COR-L47 (cell line): ENCODE measurements around the gene CCNE1.
"Not testable (repeated sequence)": the region's sequence is repeated elsewhere in the genome, so short reads cannot be mapped to it uniquely, and the experiment has no call there.

ENCODE experiments used
- DNase-seq: peaks from one replicate; lab custom pipeline; 2025; lab: John Stamatoyannopoulos, UW

CCNE1 gene

DNA sequence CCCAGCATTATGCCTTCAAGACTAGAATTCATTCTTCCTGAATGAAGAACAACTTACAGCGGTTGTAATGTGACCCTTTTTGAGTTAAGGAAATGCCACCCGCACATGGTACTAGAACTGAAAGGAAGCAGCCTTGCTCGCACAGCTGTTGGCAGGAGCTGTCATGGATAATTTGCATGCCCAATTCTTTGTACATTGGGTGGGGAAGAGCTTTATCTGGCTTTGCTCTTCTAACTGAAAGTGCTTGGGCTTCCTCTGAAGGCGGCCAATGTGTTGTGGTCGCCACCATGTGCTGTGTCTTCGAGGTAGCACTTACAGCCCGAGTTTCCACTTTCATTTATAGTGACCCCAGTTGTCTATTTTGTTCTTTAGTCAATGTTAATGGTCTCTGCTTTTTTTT, 3.4 kb downstream of the CCNE1 start:
- DNase-seq, result no peak

DNA sequence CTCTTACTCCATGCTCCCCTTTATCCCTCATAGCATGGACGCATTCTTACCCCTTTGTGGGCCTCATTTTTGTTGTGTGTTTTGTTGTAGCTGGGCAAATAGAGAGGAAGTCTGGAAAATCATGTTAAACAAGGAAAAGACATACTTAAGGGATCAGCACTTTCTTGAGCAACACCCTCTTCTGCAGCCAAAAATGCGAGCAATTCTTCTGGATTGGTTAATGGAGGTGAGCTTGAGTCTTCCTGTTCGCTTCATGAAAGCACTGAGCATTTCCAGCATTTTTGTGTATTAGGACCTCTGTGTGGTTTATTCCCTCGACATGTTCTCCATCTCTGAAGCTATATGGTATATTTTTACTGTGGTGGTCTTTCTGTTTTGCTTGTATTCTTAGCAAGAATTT, 5.5 kb downstream of the CCNE1 start:
- no peak for DNase-seq

DNA sequence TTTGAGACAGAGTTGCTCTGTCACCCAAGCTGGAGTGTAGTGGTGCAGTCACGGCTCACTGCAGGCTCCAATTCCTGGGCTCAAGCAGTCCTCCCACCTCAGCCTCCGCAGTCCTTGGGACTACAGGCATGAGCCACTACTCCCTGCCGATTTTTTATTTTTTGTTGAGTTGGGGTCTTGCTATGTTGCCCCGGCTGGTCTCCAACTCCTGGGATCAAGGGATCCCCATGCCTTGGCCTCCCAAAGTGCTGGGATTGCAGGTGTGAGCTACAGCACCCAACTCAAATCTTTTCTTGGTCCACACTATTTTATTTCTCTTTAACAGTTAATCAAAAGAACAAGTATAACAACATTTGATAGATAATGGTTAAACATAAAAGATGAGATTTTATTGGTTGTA, 7.5 kb downstream of the CCNE1 start:
- DNase-seq, result no peak

DNA sequence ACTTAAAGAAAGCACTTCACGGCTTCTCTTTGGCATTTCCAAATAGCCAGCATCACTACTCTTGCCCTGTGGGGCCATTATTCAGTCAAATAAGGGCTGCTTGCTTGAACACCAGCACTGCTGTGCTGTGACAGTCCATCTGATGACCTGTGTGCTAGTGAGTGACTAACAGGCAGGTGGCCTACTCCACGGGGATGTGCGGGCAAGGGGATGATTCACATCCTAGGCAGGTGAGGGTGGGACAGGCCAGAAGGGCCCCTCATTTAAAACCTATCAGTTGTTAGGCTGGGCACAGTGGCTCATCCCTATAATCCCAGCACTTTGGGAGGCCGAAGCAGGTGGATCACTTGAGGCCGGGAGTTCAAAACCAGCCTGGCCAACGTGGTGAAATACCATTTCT, 8.2 kb downstream of the CCNE1 start:
- DNase-seq, result no peak

DNA sequence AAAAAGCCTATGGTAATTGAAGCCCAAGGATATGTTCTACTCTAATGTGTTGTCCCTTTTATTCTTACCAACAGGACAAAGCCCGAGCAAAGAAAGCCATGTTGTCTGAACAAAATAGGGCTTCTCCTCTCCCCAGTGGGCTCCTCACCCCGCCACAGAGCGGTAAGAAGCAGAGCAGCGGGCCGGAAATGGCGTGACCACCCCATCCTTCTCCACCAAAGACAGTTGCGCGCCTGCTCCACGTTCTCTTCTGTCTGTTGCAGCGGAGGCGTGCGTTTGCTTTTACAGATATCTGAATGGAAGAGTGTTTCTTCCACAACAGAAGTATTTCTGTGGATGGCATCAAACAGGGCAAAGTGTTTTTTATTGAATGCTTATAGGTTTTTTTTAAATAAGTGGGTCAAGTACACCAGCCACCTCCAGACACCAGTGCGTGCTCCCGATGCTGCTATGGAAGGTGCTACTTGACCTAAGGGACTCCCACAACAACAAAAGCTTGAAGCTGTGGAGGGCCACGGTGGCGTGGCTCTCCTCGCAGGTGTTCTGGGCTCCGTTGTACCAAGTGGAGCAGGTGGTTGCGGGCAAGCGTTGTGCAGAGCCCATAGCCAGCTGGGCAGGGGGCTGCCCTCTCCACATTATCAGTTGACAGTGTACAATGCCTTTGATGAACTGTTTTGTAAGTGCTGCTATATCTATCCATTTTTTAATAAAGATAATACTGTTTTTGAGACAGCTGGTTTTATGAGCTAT, 12.0 kb downstream of the CCNE1 start:
- no peak for DNase-seq

DNA sequence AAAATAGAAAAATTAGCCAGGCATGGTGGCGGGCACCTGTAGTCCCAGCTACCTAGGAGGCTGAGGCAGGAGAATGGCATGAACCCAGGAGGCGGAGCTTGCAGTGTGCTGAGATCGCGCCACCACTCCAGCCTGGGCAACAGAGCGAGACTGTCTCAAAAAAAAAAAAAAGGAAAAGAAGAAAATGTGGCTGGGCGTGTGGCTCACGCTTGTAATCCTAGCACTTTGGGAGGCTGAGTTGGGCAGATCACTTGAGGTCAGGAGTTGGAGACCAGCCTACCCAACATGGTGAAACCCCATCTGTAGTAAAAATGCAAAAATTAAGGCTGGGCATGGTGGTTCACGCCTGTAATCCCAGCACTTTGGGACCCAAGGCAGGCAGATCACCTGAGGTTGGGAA, 13.5 kb downstream of the CCNE1 start:
- not testable (repeated sequence) for DNase-seq

DNA sequence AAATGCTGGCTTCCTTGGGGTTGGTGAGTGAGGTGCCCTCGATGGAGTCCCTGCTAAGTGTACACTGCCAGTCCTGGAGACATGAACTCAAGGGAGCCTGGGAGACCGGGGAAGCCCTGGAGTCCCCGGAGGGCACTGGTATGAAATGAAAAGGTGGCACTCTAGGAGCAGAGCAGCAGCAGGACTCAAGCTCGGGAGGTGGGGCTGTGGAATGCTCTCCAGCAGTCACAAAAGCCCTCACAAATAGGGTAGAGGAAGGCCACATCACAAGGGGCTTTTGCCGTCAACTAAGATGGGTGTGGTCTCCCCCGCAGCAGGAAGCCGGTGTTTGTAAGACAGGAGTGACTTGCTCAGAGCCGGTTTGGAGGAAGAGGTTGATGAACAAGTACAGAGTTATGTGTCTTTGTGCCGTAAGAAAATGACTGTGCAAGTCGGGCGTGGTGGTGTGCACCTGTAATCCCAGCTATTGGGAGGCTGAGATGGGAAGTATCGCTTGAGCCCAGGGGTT, 19.3 kb downstream of the CCNE1 start:
- no peak for DNase-seq

DNA sequence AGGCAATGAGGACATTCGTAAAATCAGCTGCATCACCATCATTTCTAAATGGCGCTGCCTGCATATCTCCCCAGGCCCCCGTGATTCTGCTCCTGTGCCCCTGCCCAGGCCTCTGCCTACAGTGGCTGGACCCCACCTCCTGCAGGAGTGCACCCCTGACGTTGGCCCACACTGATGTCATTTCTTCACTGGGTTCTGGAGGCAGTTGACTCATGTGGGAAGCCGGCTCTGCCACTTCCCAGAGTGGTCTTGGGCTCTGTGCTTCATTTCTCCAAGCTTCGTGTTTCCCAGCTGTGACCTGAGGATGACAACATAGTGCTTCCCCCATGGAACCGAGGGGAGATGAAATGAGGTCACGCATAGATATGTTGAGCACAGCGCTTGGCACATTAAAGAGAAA, 19.9 kb downstream of the CCNE1 start:
- DNase-seq, result no peak

DNA sequence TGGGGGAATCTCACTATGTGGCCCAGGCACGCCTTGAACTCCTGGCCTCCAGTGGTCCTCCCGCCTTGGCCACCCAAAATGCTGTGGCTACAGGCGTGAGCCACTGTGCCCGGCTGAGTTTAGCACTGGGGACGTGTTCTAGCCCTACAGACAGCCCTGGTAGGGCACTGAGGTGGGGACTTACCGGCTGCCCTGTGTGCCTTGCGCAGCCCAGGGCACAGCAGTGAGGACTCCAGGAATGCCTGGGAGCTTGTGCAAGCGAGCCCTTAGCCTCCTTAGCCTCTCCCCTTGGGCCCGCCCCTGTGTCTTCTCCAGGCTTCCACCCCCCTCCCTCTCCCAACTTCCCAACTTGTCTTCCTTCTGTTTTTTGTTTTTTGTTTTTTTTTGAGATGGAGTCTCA, 21.0 kb downstream of the CCNE1 start:
- no peak for DNase-seq

DNA sequence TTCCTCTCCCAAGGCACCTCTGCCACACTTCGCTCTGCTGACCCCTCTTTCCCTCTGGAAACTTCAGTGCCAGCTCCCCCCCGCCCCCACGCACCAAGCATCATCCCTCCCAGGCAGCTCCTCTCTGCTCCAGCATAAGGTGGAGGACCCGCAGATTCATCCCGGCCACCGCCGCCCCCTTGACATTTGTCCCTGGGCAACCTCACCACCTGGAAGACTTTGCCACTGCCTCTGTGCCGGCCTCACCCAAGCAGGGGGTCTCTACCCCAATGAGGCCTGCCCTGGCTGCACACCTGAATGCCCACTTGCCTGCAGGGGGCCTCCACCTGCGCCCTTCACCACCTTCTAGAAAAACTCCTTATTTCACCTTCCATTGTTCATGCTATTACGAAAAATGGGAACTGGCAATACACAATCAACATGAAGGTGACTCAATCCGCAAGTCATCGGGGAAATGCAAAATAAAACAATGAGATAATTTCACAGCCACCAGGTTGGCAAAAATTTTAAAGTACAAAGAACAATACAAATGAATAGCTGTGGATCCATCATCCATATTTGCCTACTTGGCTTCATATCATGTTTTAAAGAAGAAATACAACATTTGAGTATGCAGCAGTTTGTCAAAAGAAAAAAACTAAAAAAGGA, 21.9 kb downstream of the CCNE1 start:
- DNase-seq, result no peak

DNA sequence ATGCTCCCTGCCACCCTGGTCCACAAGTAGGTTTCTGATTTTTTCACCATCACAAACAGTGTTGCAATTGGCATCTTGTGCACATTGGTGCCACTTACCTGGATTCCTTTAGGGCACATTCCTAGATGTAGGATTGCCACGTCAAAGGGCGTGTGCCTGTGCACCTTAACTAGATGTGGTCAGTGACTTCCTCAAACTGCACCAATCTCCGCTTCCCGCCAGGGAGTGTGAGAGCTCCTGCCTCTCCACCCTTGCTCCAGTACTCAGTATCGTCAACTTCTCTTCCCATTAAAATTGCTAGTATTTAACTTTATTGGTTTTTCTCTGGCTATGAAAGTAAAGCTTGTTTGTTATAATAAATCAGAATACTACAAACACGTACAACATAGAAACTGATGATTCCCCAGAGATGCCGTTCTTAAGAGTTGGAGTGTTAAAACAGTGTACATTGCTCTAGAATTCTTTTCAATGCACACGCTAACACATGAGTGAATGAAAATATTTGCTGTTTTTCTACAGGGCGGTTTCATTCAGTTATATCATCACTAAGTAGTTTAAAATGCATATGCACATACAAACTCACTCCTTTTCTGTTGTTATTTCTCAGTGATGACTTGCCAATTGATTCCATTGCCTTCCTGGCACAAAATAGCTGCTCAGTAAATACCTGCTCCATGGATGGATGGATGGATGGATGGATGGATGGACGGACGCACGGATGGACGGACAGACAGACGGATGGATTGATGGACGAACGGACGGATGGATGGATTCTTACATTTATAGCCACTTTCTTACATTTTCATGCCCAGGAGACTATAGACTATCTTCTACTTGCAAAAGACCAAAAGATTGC, 23.4 kb downstream of the CCNE1 start:
- no peak for DNase-seq

DNA sequence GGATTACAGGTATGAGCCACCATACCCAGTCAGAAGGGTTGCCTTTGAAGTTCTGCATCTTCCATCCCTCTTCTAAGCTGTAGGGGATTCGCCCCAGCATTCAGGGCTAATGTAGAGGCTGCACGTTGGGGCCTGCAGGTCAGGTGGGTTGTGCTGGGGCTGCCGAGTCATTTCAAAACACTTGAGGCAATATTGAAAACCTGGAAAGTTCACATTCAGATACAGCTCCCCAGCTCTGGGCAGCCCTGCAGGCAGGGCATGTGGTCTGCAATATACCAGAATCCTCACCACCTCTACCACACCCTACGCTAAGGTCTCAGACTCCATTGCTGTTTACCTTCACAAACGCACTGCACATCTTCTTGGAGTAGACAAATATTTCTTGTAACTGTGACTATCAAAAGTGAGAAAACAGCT, 24.6 kb downstream of the CCNE1 start:
- DNase-seq, result no peak

DNA sequence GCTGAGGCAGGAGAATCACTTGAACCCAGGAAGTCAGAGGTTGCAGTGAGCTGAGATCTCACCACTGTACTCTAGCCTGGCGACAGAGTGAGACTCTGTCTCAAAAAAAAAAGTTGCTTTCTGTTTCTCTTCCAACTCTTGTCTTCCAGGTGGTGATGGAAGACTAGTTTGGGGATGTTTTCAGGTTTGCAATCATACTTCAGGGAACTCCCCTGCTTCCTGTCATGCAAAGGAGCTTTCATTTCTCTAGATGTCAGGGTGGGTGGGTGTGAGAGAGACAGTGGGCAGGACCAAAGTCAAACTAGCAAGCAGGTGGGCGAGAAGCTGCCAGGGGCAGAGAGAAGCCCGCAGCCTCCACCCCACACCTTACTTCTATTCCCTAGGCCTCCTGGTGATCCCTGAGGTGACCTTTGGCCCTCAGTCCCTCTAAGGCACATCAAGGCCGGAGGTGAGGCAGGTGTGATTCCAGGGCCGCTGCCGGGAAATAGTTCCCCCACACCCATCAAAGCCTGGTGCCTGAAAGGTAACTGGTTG, 25.7 kb downstream of the CCNE1 start:
- DNase-seq, result no peak

DNA sequence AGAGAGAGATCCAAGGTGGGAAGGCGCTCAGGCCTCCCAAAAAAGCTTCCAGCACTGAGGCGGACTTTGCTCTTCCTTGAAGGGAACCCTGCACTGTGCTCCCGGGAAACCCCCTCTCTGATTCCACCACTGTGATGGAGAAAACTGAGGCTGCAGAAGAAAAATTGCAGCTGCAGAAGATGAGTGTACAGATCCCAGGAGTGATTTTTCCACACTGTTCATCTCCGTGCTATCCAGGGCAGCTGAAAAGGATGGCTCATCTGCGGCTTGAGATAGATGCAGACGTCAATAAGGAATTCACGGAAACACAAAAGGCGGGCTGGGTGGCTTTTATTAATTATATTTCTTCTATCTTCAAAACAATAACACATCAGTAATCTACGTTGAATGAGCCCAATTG, 26.2 kb downstream of the CCNE1 start:
- no peak for DNase-seq

DNA sequence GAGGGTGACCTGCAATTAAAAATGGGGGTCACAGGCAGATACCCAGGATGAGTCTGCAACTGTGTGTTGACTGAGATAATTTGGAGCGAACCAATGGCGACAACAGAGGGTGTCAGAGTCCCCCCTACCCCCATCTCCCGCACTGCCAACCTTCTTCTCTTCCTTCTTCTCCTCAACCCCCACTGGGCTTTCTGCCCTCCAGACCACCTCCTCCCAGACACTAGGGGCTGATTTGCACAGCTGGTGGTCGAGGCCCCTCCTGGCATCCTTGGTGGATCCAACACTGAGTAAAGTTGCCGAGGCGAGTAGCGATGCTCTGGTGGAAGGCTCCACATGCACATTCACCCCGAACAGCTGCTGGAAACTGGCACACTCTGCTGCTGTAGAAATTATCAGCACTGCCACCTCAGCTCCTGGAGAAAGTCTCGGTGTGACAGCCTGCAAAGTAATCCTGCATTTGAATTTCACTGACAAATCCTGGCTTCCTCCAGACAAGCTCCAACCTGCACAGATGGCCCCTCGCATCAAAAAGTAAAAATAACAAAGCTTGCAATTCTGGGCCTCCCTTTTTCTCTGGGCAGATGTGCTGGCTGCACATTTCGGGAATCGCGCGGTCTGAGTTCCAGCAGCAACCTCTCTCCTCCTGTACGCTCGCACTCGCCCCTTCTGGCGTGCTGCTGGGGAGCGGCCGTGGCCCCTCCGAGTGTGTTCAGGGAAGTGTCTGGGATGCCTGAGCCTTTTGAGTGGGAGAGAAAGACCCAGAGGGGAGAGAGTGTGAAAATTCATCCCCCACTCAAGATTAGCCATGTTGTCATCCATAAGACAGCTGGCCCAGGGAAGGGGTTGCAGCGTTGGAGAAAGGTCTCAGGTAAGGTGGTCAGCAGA, 28.5 kb downstream of the CCNE1 start:
- no peak for DNase-seq

DNA sequence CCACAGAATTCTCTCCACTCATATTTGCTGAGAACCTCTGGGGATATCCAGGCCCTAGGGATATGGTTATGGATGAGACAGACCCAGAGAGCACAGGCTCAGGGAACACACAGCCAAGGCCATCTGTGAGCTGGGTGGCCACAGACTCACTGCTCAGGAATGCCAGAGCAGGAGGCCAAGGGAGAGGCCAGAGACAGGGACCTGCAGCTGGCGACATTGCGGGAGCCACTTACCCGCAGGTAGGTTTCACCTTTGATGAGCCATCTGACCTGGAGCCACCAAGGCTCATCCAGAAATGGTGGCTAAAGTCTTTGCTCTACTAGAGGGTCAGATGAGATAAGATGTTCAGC, 29.4 kb downstream of the CCNE1 start:
- DNase-seq, result no peak

DNA sequence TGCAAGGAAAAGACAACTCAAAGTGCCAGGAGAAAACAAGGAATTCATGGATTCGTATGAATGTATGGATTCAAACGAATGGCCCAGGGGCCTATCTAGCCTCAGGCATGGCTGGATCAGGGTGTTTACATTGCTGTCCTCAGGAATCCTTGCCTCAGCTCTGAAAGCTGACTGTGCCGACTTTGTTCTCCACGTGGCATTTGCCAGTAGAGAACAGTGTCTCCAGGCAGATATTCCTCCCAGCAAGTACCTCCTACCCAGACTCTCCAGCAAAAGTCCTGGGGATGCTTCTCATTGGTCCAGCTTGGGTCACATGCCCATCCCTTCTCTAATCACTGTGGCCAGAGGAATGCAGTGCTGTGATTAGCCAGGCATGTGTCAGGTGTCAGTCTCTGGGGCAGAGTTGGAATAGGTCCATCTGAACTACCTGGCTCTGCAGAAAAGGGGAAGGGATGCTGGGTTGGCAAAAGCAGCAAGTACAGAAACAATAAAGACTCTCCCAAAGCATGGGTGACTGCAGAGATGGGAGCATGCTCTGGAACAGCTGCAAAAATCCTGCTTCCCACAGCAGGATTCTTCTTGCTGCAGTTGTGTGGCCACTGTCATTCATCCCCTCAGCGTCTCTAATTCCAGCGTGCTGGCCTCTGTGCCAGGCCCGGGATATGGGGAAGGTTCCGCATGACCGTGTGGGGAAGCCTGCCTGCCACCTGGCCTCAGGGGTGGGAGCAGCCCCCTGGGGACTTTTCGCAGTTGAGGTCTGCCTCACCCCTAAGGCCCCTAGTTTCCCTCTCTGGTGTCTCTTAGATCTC, 30.0 kb downstream of the CCNE1 start:
- peak; percentile 4 for DNase-seq

DNA sequence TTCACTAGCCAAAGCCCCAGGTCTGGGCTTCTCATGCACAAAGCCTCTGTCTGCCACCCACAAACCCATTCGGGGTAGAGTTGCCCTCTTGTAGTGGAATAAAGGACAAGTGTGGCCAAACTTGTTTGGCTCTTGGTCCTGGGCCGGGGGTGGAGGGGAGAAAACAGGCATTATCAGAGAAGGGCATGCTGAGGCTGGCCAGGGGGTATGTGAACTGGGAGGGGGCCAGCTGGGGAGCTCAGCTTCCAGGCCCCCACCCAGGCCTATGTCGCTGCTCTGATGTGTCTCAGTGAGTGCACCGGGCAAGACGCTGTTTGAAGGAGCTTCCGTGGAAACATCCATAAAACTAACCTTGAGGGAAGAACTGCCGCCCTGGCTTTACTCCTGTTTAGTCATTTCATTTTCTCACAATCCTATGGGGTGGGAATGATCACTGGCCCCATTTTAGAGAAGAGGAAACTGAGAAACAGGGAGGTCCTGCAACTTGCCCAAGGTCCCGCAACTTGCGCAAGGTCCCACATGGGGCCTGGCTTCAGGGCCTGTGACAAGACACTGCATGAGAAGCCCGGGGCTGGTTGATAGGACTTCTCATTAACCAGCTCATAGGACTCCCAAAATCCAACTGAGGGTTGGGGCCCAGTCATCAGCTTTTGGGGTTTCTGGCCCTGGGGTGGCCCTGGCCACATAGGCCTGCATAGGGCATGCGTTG, 30.8 kb downstream of the CCNE1 start:
- DNase-seq, result no peak

DNA sequence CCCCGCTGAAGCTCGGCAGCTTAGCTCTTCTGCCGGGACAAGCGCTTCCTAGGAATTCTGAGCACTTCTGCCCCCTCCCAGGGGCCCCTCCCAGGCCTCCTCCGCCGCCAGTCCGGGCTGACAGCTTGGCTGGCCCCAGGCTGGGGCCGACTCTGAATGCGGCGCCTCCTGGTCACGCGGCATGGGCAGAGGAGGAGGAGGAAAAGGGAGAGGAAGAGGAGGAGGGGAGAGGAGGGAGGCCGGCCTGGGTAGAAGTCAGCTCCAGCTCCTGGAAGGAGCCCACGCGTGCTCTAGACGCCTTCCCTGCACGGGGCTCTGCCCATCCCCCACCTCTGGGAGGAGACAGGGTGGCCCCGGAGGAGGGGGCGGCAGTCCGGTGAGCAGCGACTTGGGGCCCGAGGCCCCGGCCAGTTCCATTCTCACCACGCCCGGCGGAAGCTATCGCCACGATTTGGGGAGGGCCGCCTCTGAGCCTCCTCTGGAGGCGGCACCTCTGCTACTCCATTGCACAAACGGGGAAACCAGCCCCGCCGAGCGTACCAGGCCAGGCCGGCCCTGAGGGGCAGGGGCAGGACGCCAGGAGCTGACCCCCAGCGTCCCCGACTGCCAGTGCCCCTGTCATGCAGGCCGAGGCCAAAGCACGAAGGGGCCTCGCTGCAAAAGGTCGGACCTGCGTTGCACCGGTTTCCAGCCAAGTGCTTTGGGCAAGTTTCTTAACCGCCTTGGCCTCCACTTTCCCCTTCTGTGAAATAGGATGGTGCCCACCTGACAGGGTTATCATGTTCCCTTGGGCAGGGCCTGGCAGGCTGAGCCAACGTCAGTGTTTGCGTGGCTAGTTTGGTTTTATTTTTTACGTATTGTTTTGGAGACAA, 31.6 kb downstream of the CCNE1 start:
- DNase-seq, result no peak
